H1 (cell line): ENCODE data around the gene CAPZB.
"Not testable (repeated sequence)": the region's sequence is repeated elsewhere in the genome, so short reads cannot be mapped to it uniquely, and the experiment has no call there.

Experiments used
- EZH2 ChIP-seq: fragments of 200-600 bp; sonication (generic); IDR thresholded peaks from 2 replicates; pipeline ENCODE4 v1.7.1; 2012; ENCODE audit warnings: low read depth, mild to moderate bottlenecking, moderate library complexity, low read length, inconsistent platforms; ENCODE audit not compliant: severe bottlenecking
- GABPA ChIP-seq: IDR thresholded peaks from 2 replicates; pipeline ENCODE4 v1.6.1; 2011; ENCODE audit warnings: mild to moderate bottlenecking, low read length, moderate library complexity, borderline replicate concordance; ENCODE audit not compliant: insufficient read depth
- GTF2F1 ChIP-seq: IDR thresholded peaks from 2 replicates; pipeline ENCODE4 v1.6.1; 2012; ENCODE audit warnings: low read depth, low read length, improper control_type of control experiment, borderline replicate concordance
- POLR2A ChIP-seq, 2 experiments: IDR thresholded peaks; 1 replicate in 1 of 2; 2 replicates in 1 of 2; pipeline ENCODE4 v1.6.1; 2011; ENCODE audit warnings: low read depth in 2 of 2, low read length in 2 of 2, mild to moderate bottlenecking in 2 of 2; ENCODE audit errors: control extremely low read depth in 1 of 2
- SIX5 ChIP-seq: IDR thresholded peaks from 2 replicates; pipeline ENCODE4 v1.6.1; 2011; ENCODE audit warnings: mild to moderate bottlenecking, low read depth, low read length
- TF ChIP-seq, protein P1 (sequence below): fragments of 300-600 bp; sonication (generic); IDR thresholded peaks from 2 replicates; pipeline ENCODE4 v1.7.1; 2012; ENCODE audit warnings: low read length, moderate library complexity, mild to moderate bottlenecking, inconsistent platforms; ENCODE audit not compliant: insufficient replicate concordance
- TF ChIP-seq, protein P2 (sequence below), 3 experiments: IDR thresholded peaks; 1 replicate in 2 of 3; 2 replicates in 1 of 3; pipeline versions ENCODE4 v1.5.1 to v1.6.1; 2011; ENCODE audit warnings: low read length in 3 of 3, mild to moderate bottlenecking in 3 of 3, inconsistent platforms in 2 of 3, low read depth in 1 of 3, moderate library complexity in 1 of 3; ENCODE audit not compliant: insufficient read depth in 1 of 3; ENCODE audit errors: control extremely low read depth in 1 of 3

DNA sequence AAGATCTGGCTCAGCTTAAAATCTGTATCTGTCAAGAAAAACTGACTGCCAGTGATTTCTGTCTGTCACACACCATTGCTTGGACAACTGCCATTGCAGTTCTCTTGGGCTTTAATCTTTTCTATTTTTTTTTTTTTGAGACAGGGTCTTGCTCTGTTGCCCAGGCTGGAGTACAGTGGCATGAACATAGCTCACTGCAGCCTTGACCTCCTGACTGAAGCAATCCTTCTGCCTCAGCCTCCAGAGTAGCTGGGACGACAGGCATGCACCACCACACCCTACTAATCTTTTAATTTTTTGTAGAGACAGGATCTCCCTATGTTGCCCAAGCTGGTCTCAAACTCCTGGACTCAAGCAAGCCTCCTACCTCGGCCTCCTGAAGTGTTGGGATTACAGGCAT lies 14.5 kb upstream of the CAPZB start:
- TF ChIP-seq, protein P1, sequence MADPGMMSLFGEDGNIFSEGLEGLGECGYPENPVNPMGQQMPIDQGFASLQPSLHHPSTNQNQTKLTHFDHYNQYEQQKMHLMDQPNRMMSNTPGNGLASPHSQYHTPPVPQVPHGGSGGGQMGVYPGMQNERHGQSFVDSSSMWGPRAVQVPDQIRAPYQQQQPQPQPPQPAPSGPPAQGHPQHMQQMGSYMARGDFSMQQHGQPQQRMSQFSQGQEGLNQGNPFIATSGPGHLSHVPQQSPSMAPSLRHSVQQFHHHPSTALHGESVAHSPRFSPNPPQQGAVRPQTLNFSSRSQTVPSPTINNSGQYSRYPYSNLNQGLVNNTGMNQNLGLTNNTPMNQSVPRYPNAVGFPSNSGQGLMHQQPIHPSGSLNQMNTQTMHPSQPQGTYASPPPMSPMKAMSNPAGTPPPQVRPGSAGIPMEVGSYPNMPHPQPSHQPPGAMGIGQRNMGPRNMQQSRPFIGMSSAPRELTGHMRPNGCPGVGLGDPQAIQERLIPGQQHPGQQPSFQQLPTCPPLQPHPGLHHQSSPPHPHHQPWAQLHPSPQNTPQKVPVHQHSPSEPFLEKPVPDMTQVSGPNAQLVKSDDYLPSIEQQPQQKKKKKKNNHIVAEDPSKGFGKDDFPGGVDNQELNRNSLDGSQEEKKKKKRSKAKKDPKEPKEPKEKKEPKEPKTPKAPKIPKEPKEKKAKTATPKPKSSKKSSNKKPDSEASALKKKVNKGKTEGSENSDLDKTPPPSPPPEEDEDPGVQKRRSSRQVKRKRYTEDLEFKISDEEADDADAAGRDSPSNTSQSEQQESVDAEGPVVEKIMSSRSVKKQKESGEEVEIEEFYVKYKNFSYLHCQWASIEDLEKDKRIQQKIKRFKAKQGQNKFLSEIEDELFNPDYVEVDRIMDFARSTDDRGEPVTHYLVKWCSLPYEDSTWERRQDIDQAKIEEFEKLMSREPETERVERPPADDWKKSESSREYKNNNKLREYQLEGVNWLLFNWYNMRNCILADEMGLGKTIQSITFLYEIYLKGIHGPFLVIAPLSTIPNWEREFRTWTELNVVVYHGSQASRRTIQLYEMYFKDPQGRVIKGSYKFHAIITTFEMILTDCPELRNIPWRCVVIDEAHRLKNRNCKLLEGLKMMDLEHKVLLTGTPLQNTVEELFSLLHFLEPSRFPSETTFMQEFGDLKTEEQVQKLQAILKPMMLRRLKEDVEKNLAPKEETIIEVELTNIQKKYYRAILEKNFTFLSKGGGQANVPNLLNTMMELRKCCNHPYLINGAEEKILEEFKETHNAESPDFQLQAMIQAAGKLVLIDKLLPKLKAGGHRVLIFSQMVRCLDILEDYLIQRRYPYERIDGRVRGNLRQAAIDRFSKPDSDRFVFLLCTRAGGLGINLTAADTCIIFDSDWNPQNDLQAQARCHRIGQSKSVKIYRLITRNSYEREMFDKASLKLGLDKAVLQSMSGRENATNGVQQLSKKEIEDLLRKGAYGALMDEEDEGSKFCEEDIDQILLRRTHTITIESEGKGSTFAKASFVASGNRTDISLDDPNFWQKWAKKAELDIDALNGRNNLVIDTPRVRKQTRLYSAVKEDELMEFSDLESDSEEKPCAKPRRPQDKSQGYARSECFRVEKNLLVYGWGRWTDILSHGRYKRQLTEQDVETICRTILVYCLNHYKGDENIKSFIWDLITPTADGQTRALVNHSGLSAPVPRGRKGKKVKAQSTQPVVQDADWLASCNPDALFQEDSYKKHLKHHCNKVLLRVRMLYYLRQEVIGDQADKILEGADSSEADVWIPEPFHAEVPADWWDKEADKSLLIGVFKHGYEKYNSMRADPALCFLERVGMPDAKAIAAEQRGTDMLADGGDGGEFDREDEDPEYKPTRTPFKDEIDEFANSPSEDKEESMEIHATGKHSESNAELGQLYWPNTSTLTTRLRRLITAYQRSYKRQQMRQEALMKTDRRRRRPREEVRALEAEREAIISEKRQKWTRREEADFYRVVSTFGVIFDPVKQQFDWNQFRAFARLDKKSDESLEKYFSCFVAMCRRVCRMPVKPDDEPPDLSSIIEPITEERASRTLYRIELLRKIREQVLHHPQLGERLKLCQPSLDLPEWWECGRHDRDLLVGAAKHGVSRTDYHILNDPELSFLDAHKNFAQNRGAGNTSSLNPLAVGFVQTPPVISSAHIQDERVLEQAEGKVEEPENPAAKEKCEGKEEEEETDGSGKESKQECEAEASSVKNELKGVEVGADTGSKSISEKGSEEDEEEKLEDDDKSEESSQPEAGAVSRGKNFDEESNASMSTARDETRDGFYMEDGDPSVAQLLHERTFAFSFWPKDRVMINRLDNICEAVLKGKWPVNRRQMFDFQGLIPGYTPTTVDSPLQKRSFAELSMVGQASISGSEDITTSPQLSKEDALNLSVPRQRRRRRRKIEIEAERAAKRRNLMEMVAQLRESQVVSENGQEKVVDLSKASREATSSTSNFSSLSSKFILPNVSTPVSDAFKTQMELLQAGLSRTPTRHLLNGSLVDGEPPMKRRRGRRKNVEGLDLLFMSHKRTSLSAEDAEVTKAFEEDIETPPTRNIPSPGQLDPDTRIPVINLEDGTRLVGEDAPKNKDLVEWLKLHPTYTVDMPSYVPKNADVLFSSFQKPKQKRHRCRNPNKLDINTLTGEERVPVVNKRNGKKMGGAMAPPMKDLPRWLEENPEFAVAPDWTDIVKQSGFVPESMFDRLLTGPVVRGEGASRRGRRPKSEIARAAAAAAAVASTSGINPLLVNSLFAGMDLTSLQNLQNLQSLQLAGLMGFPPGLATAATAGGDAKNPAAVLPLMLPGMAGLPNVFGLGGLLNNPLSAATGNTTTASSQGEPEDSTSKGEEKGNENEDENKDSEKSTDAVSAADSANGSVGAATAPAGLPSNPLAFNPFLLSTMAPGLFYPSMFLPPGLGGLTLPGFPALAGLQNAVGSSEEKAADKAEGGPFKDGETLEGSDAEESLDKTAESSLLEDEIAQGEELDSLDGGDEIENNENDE = not testable (repeated sequence)
- TF ChIP-seq, protein P2, sequence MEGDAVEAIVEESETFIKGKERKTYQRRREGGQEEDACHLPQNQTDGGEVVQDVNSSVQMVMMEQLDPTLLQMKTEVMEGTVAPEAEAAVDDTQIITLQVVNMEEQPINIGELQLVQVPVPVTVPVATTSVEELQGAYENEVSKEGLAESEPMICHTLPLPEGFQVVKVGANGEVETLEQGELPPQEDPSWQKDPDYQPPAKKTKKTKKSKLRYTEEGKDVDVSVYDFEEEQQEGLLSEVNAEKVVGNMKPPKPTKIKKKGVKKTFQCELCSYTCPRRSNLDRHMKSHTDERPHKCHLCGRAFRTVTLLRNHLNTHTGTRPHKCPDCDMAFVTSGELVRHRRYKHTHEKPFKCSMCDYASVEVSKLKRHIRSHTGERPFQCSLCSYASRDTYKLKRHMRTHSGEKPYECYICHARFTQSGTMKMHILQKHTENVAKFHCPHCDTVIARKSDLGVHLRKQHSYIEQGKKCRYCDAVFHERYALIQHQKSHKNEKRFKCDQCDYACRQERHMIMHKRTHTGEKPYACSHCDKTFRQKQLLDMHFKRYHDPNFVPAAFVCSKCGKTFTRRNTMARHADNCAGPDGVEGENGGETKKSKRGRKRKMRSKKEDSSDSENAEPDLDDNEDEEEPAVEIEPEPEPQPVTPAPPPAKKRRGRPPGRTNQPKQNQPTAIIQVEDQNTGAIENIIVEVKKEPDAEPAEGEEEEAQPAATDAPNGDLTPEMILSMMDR (IDR thresholded peaks at IDR 0.05; ENCODE audit: control extremely low read depth in 1 of 3, insufficient read depth in 1 of 3, low read depth in 1 of 3, low read length in 3 of 3) = not testable (repeated sequence)
- TF ChIP-seq GABPA; POLR2A (IDR thresholded peaks at IDR 0.05; ENCODE audit: control extremely low read depth in 1 of 2, low read depth in 2 of 2, low read length in 2 of 2); EZH2; GTF2F1; SIX5: not testable (repeated sequence)
